H9 (cell line): ENCODE measurements around the gene PPIF. TPM values are rescaled to one million over a fixed set of nuclear protein-coding genes. Genes with fewer than 3 reads are reported as not detected.

Experiments used
- DNase-seq: peaks from one replicate; pipeline ENCODE4 v3.0.0-alpha.2; 2017
- H2AFZ ChIP-seq: one replicate; pipeline ENCODE4 v1.6.1; 2013; ENCODE audit warnings: mild to moderate bottlenecking, low read length, control low read depth, moderate library complexity
- H2AK5ac ChIP-seq: 2 replicates; pipeline ENCODE4 v1.6.1; 2013; ENCODE audit warnings: low read length, control low read depth, mixed read lengths; ENCODE audit not compliant: insufficient read length
- H2BK120ac ChIP-seq: one replicate; pipeline ENCODE4 v1.6.1; 2013; ENCODE audit warnings: low read depth, mild to moderate bottlenecking, low read length, control low read depth, inconsistent platforms; ENCODE audit not compliant: poor library complexity, severe bottlenecking
- H2BK12ac ChIP-seq: 2 replicates; pipeline ENCODE4 v1.6.1; 2013; ENCODE audit warnings: low read length, control low read depth, mixed read lengths, low read depth; ENCODE audit not compliant: insufficient read length
- H2BK15ac ChIP-seq: 2 replicates; pipeline ENCODE4 v1.6.1; 2013; ENCODE audit warnings: low read depth, low read length, control low read depth
- H2BK20ac ChIP-seq: one replicate; pipeline ENCODE4 v1.6.1; 2013; ENCODE audit warnings: low read depth, mild to moderate bottlenecking, low read length, control low read depth, inconsistent platforms; ENCODE audit not compliant: poor library complexity, severe bottlenecking
- H2BK5ac ChIP-seq: 2 replicates; pipeline ENCODE4 v1.6.1; 2013; ENCODE audit warnings: low read length, control low read depth, mixed read lengths; ENCODE audit not compliant: insufficient read length
- H3K14ac ChIP-seq: 2 replicates; pipeline ENCODE4 v1.6.1; 2013; ENCODE audit warnings: low read length, control low read depth; ENCODE audit not compliant: insufficient read depth
- H3K18ac ChIP-seq: 2 replicates; pipeline ENCODE4 v1.6.1; 2013; ENCODE audit warnings: low read depth, mild to moderate bottlenecking, mixed read lengths, low read length, control low read depth; ENCODE audit not compliant: insufficient read length
- H3K23ac ChIP-seq: 2 replicates; pipeline ENCODE4 v1.6.1; 2013; ENCODE audit warnings: low read length, control low read depth, mixed read lengths, low read depth; ENCODE audit not compliant: insufficient read length
- H3K23me2 ChIP-seq: 2 replicates; pipeline ENCODE4 v1.6.1; 2013; ENCODE audit warnings: low read depth, mild to moderate bottlenecking, mixed read lengths, low read length, control low read depth; ENCODE audit not compliant: insufficient read length, poor library complexity, severe bottlenecking
- H3K27ac ChIP-seq: 2 replicates; pipeline ENCODE4 v1.5.1; 2013; ENCODE audit warnings: low read length, control low read depth, mixed read lengths, low read depth; ENCODE audit not compliant: insufficient read length
- H3K27me3 ChIP-seq: 2 replicates; pipeline ENCODE4 v1.6.1; 2013; ENCODE audit warnings: low read length, control low read depth, inconsistent platforms; ENCODE audit not compliant: insufficient read depth
- H3K4ac ChIP-seq: 2 replicates; pipeline ENCODE4 v1.6.1; 2013; ENCODE audit warnings: low read depth, mild to moderate bottlenecking, control low read depth, inconsistent platforms, low read length, moderate library complexity
- H3K4me1 ChIP-seq: 2 replicates; pipeline ENCODE4 v1.6.1; 2013; ENCODE audit warnings: low read length, control low read depth, inconsistent platforms; ENCODE audit not compliant: insufficient read depth
- H3K4me2 ChIP-seq: 2 replicates; pipeline ENCODE4 v1.6.1; 2013; ENCODE audit warnings: low read length, control low read depth, mixed read lengths; ENCODE audit not compliant: insufficient read length, insufficient read depth
- H3K56ac ChIP-seq: 2 replicates; pipeline ENCODE4 v1.6.1; 2013; ENCODE audit warnings: low read depth, mild to moderate bottlenecking, mixed read lengths, low read length, control low read depth; ENCODE audit not compliant: insufficient read length
- H3K79me1 ChIP-seq: 2 replicates; pipeline ENCODE4 v1.6.1; 2013; ENCODE audit warnings: low read depth, mild to moderate bottlenecking, moderate library complexity, low read length, control low read depth, inconsistent platforms; ENCODE audit not compliant: insufficient read depth, poor library complexity, severe bottlenecking
- H3K79me2 ChIP-seq: 2 replicates; pipeline ENCODE4 v1.6.1; 2013; ENCODE audit warnings: low read length, control low read depth, inconsistent platforms; ENCODE audit not compliant: insufficient read depth
- H3K9ac ChIP-seq: 2 replicates; pipeline ENCODE4 v1.6.1; 2013; ENCODE audit warnings: low read length, control low read depth, mixed read lengths; ENCODE audit not compliant: insufficient read length; ENCODE audit errors: extremely low read depth
- H3K9me3 ChIP-seq: one replicate; pipeline ENCODE4 v1.6.1; 2013; ENCODE audit warnings: low read depth, low read length, inconsistent platforms; ENCODE audit not compliant: control insufficient read depth
- H3T11ph ChIP-seq: one replicate; pipeline ENCODE4 v1.6.1; 2013; ENCODE audit warnings: mild to moderate bottlenecking, low read length, control low read depth, inconsistent platforms
- H4K20me1 ChIP-seq: one replicate; pipeline ENCODE4 v1.6.1; 2013; ENCODE audit not compliant: control insufficient read depth, insufficient read length, insufficient read depth
- H4K5ac ChIP-seq: 2 replicates; pipeline ENCODE4 v1.6.1; 2013; ENCODE audit warnings: low read depth, mild to moderate bottlenecking, mixed read lengths, low read length, control low read depth; ENCODE audit not compliant: insufficient read length
- H4K8ac ChIP-seq: replicated peaks from 2 replicates; pipeline ENCODE4 v1.6.1; 2013; ENCODE audit warnings: low read length, control low read depth, mixed read lengths, low read depth; ENCODE audit not compliant: insufficient read length
- H4K91ac ChIP-seq: 2 replicates; pipeline ENCODE4 v1.6.1; 2013; ENCODE audit warnings: low read depth, mild to moderate bottlenecking, moderate library complexity, mixed read lengths, low read length, control low read depth; ENCODE audit not compliant: insufficient read length
- H3K27ac Mint-ChIP-seq, 3 experiments: 2 replicates in 2 of 3; 3 replicates in 1 of 3; pipeline ENCODE4 v1.8.0; 2020 to 2021; ENCODE audit warnings: mixed read lengths in 3 of 3, mild to moderate bottlenecking in 1 of 3, moderate library complexity in 1 of 3
- H3K27me3 Mint-ChIP-seq: 2 replicates; pipeline ENCODE4 v1.8.0; 2021; ENCODE audit warnings: low read depth, mild to moderate bottlenecking, moderate library complexity, mixed read lengths
- H3K36me3 Mint-ChIP-seq, 3 experiments: 2 replicates in 2 of 3; 3 replicates in 1 of 3; pipeline ENCODE4 v1.8.0; 2020 to 2021; ENCODE audit warnings: low read depth in 3 of 3, mixed read lengths in 3 of 3; ENCODE audit not compliant: insufficient read depth in 1 of 3
- H3K4me1 Mint-ChIP-seq, 2 experiments: 2 replicates each; pipeline ENCODE4 v1.8.0; 2020; ENCODE audit warnings: mixed read lengths in 2 of 2
- H3K4me3 Mint-ChIP-seq, 2 experiments: 2 replicates in 1 of 2; 3 replicates in 1 of 2; pipeline ENCODE4 v1.8.0; 2020 to 2021; ENCODE audit warnings: mild to moderate bottlenecking in 2 of 2, mixed read lengths in 2 of 2, moderate library complexity in 1 of 2
- H3K9me3 Mint-ChIP-seq, 2 experiments: 2 replicates in 1 of 2; 3 replicates in 1 of 2; pipeline ENCODE4 v1.8.0; 2020; ENCODE audit warnings: mild to moderate bottlenecking in 2 of 2, mixed read lengths in 2 of 2, moderate library complexity in 1 of 2
- WGBS: extraction: QIAGEN DNeasy Blood & Tissue Kit; methylation state at CpG from one replicate; pipeline ENCODE4 v1.1.7; 2013; ENCODE audit warnings: missing lambda C conversion rate, low lambda C conversion rate, mixed read lengths; ENCODE audit not compliant: insufficient read length; ENCODE audit errors: extremely low coverage; 5-methylcytosine and 5-hydroxymethylcytosine counted together
- total RNA-seq: library from RNA; stranded (reverse); gene quantifications from 2 replicates; pipeline ENCODE4 v1.2.1, GENCODE V29; 2021
- TF ChIP-seq, protein P1 (sequence below): fragments of 200-600 bp; sonication (generic); conservative IDR thresholded peaks from 3 replicates; pipeline ENCODE4 v1.8.0; 2021; ENCODE audit warnings: antibody characterized with exemption, mild to moderate bottlenecking

Gene PPIF
- total RNA-seq, 1 experiment from 2014 or later, result 79.7 TPM

DNA sequence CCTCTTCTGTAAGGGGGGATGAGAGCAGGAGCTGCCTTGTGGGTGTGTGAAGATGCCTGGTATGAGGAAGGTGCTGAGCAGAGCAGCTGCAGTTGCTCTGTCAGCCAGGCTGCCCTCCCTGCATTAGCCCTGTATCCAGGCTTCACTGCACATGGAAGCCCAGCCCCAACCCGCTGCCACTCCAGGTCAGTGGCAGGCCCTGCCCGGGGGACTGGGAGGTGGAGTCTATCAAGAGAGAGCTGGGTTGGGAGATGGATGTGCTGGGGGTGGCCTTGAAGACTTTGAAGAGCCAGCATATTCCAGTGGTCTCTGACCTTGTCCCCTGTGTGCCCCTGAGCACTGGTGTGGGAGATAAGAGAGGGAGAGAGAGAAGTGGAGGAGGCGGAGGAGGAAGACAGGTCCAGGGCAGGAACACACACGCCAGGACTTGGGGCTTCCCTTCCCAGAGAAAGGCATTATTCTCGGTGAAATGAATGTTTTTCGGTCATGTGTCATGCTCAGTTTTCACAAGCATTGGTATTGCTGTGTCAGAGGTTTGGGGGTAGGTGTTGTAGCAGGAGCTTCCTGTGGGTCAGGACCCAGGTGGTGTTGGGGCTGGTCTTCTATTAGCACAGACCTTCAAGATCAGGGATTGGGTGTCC lies 2.6 kb downstream of the PPIF start:
- Histone ChIP-seq H3K27ac (no peak overlapping the region), H3T11ph (no peak overlapping the region), H2BK20ac (no peak overlapping the region), H3K4ac (no peak overlapping the region), H2BK15ac (no peak overlapping the region), H3K4me2 (no peak overlapping the region), H4K91ac (no peak overlapping the region), H2AFZ (no peak overlapping the region), H3K4me1 (0 out of 2 replicates have a peak, but pooled peaks cover 5% of the 10 kb centered on the region), H3K27me3 (no peaks in the 10 kb centered on the region), H2BK5ac (no peak overlapping the region), H4K8ac (no peak overlapping the region), H4K20me1 (no peaks in the 10 kb centered on the region), H3K23ac (no peak overlapping the region), H2BK120ac (no peak overlapping the region), H3K79me2 (no peaks in the 10 kb centered on the region), H3K23me2 (peaks cover 5% of the 10 kb centered on the region), H3K56ac (no peak overlapping the region), H2AK5ac (no peak overlapping the region), H3K79me1 (peaks cover 5% of the 10 kb centered on the region), H3K14ac (no peak overlapping the region), H3K18ac (no peak overlapping the region), H2BK12ac (no peak overlapping the region), H3K9ac (no peak overlapping the region), H4K5ac (no peak overlapping the region), H3K9me3 (no peaks in the 10 kb centered on the region)
- H3K36me3 Mint-ChIP-seq, result peaks cover 36 to 62% (median 58%) of the 10 kb centered on the region in 3 experiments; a peak in 6 of 7 replicates
- H3K27ac Mint-ChIP-seq, result no peak overlapping the region
- peaks cover 8 to 22% of the 10 kb centered on the region in 2 experiments for H3K4me1 Mint-ChIP-seq
- no CpG with 5 or more reads among the region's 6 CpGs for WGBS
- H3K27me3 Mint-ChIP-seq, result no peaks in the 10 kb centered on the region; the same call in 1 of the 2 replicates
- TF ChIP-seq, protein P1, sequence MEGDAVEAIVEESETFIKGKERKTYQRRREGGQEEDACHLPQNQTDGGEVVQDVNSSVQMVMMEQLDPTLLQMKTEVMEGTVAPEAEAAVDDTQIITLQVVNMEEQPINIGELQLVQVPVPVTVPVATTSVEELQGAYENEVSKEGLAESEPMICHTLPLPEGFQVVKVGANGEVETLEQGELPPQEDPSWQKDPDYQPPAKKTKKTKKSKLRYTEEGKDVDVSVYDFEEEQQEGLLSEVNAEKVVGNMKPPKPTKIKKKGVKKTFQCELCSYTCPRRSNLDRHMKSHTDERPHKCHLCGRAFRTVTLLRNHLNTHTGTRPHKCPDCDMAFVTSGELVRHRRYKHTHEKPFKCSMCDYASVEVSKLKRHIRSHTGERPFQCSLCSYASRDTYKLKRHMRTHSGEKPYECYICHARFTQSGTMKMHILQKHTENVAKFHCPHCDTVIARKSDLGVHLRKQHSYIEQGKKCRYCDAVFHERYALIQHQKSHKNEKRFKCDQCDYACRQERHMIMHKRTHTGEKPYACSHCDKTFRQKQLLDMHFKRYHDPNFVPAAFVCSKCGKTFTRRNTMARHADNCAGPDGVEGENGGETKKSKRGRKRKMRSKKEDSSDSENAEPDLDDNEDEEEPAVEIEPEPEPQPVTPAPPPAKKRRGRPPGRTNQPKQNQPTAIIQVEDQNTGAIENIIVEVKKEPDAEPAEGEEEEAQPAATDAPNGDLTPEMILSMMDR, result no peak
- peak; percentile 18 for DNase-seq
- H3K4me3 Mint-ChIP-seq, result no peak overlapping the region
- no peaks in the 10 kb centered on the region for H3K9me3 Mint-ChIP-seq
